Ishikawa (cell line): ENCODE data around the gene CAPRIN1.

ENCODE experiments used
- CEBPB ChIP-seq: IDR thresholded peaks from 2 replicates; pipeline ENCODE4 v1.6.1; 2012
- CREB1 ChIP-seq: IDR thresholded peaks from 2 replicates; pipeline ENCODE4 v1.6.1; 2012; ENCODE audit warnings: low read depth
- EGR1 ChIP-seq: IDR thresholded peaks from 2 replicates; pipeline ENCODE4 v1.6.1; 2012
- EP300 ChIP-seq: IDR thresholded peaks from 2 replicates; pipeline ENCODE4 v1.6.1; 2012; ENCODE audit warnings: borderline replicate concordance
- FOXM1 ChIP-seq: IDR thresholded peaks from 2 replicates; pipeline ENCODE4 v1.6.1; 2012; ENCODE audit warnings: low read depth, borderline replicate concordance
- MAX ChIP-seq: IDR thresholded peaks from 2 replicates; pipeline ENCODE4 v1.6.1; 2012
- NFIC ChIP-seq: IDR thresholded peaks from 2 replicates; pipeline ENCODE4 v1.6.1; 2012
- RAD21 ChIP-seq: IDR thresholded peaks from 2 replicates; pipeline ENCODE4 v1.6.1; 2012; ENCODE audit warnings: low read depth
- REST ChIP-seq: IDR thresholded peaks from 2 replicates; pipeline ENCODE4 v1.6.1; 2012; ENCODE audit warnings: low read depth, mild to moderate bottlenecking
- TAF1 ChIP-seq: IDR thresholded peaks from 2 replicates; pipeline ENCODE4 v1.6.1; 2012; ENCODE audit warnings: low read depth, mild to moderate bottlenecking
- TCF12 ChIP-seq: IDR thresholded peaks from 2 replicates; pipeline ENCODE4 v1.6.1; 2012; ENCODE audit warnings: low read depth
- TEAD4 ChIP-seq: IDR thresholded peaks from 2 replicates; pipeline ENCODE4 v1.6.1; 2012
- USF1 ChIP-seq: IDR thresholded peaks from 2 replicates; pipeline ENCODE4 v1.6.1; 2012
- YY1 ChIP-seq: IDR thresholded peaks from 2 replicates; pipeline ENCODE4 v1.6.1; 2012; ENCODE audit warnings: low read depth
- ZBTB7A ChIP-seq: IDR thresholded peaks from 2 replicates; pipeline ENCODE4 v1.6.1; 2012; ENCODE audit warnings: low read depth

Gene CAPRIN1

GRCh38 chr11:34124885-34125668 is 73.5 kb downstream of the CAPRIN1 start:
- TF ChIP-seq CREB1 (no peak), NFIC (no peak), MAX (no peak), USF1 (no peak), CEBPB (no peak), FOXM1 (no peak), REST (no peak), RAD21 (no peak), TEAD4 (no peak), TAF1 (no peak), ZBTB7A (no peak), YY1 (no peak), EP300 (no peak), TCF12 (no peak), EGR1 (no peak)

- TF ChIP-seq MAX (no peak), REST (no peak), TCF12 (no peak), TAF1 (no peak), RAD21 (no peak), NFIC (no peak), EP300 (no peak), YY1 (no peak), EGR1 (no peak), CEBPB (no peak), FOXM1 (no peak)
These were observed 75.7 kb downstream of the CAPRIN1 start for GRCh38 chr11:34126959-34127848.

- TF ChIP-seq EP300 (no peak), NFIC (no peak), CREB1 (no peak), RAD21 (no peak), MAX (no peak), ZBTB7A (no peak), FOXM1 (no peak), REST (no peak), EGR1 (no peak), TCF12 (no peak), TAF1 (no peak), YY1 (no peak)
These were observed 77.3 kb downstream of the CAPRIN1 start for GRCh38 chr11:34128824-34129223.

GRCh38 chr11:34132261-34132965 is 80.9 kb downstream of the CAPRIN1 start:
- TF ChIP-seq CEBPB (no peak), TAF1 (no peak), NFIC (no peak), MAX (no peak), FOXM1 (no peak), TCF12 (no peak), TEAD4 (no peak)
